GM19351 (cell line): ENCODE results near the gene WNK2.
"Not testable (repeated sequence)": the region's sequence is repeated elsewhere in the genome, so short reads cannot be mapped to it uniquely, and the experiment has no call there.

Experiments
- ATAC-seq: cut with Tn5 transposase; IDR thresholded peaks from one replicate; pipeline ENCODE4 v1.9.1; 2021; ENCODE audit warnings: mild to moderate bottlenecking, moderate library complexity; ENCODE audit not compliant: unreplicated experiment

WNK2 gene

GRCh38 chr9:93233033-93233432 is 49.1 kb downstream of the WNK2 start:
- ATAC-seq = no peak

DNA sequence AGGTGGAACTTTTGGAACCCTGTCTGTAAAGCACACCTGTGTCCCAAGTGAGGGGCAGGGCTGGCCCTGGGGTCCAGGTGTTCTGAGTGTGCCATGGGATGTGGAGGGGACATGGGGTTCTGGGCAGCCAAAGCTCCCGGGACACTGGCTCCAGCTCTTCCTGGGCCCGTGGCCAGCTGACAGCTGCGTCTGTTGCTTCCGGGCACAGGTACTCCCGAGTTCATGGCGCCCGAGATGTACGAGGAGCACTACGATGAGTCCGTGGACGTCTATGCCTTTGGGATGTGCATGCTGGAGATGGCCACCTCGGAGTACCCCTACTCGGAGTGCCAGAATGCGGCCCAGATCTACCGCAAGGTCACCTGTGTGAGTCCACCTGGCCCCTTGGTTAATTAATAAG is 50.7 kb downstream of the WNK2 start:
- no peak for ATAC-seq

- ATAC-seq = no peak
Observed at GRCh38 chr9:93235300-93235960, 51.5 kb downstream of the WNK2 start.

GRCh38 chr9:93236541-93237206 is 52.7 kb downstream of the WNK2 start:
- no peak for ATAC-seq

- ATAC-seq = no peak
Observed at GRCh38 chr9:93237540-93237939, 53.6 kb downstream of the WNK2 start.

GRCh38 chr9:93238953-93239925 is 55.3 kb downstream of the WNK2 start:
- ATAC-seq = no peak

GRCh38 chr9:93240891-93241334 is 57.0 kb downstream of the WNK2 start:
- no peak for ATAC-seq

GRCh38 chr9:93243112-93243511 is 59.2 kb downstream of the WNK2 start:
- ATAC-seq = no peak

DNA sequence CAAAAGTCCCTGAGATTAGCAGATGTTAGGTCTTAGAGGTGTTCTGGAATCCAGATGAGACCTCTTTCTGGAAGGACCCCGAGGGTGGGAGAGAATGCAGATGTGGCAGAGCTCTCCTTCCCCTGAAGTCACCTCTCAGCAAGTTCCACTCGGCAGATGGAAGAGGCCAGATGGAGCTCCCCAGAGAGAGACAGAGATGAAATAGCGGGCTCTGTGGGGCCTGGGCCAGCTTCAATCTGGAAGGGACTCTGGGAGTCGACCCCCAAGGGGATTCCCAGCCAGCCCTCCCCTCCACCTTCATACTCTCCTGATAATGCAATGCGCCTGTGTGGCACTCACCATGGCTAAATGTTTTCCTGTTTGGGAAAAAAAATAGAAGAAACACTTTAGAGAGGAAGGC is 60.2 kb downstream of the WNK2 start:
- no peak for ATAC-seq

DNA sequence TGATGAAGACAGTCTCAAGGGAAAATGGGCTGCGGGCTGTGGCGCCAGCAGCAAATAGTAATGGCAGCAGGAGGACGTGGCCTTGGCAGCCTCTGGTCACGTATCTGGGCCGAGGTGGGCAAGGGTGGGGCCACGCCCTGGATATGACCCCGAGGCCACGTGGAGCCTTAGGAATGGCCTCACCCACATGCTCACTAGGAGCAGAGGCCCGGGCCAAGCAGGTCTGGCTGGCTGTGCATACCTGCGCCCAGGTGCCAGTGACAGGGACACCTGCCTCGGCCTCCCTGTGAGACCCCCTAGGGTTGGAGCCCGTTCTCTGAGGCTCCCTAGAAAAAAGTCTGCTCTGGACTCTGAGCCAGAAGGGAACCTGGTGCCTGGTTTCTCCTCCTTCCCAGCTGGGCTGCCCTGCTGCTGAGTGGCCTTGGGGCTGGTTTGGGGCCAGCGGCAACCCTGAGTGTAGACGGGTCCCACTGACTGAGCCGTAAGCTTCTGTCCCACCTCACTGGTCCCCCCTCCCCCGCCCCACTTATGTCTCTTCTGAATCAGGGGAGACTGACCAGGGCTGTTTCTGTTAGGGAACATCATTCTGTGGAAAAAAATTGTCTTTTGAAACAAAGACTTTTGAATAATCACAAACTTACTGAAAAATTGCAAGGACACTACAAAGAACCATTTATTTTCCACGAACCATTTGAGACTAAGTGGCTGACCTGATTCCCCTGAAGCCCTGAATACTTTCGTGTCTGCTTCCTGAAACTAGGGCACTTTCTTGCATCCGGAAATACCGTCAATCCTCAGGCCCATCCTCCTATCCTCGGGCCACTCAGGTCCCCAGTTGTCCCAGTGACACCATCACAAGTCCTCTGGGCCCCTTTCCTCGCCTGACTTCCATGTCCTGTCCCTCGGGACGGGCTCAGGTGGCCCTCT is 60.8 kb downstream of the WNK2 start:
- no peak for ATAC-seq

GRCh38 chr9:93245437-93245970 is 61.6 kb downstream of the WNK2 start:
- ATAC-seq = no peak

- ATAC-seq = no peak
Observed at GRCh38 chr9:93246111-93246510, 62.2 kb downstream of the WNK2 start.

DNA sequence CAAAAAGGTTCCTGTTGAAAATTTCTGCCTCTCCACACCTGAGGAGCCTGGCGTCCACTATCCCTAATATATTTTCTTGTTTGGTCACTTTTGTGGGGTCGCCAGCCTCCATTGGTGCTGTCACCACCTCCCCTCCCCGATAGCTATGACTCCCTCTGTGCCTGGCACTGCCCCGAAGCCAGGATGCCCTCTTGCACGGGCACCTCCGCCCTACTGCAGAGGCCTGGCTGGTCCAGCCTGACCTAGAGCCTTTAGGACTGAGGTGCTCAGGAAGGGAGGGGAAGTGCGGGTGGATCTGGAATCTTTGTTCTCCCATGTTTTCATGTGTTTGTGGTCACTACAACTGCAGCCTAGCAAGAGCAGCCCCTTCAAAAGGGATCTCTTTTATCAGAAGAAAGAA is 62.6 kb downstream of the WNK2 start:
- no peak for ATAC-seq

DNA sequence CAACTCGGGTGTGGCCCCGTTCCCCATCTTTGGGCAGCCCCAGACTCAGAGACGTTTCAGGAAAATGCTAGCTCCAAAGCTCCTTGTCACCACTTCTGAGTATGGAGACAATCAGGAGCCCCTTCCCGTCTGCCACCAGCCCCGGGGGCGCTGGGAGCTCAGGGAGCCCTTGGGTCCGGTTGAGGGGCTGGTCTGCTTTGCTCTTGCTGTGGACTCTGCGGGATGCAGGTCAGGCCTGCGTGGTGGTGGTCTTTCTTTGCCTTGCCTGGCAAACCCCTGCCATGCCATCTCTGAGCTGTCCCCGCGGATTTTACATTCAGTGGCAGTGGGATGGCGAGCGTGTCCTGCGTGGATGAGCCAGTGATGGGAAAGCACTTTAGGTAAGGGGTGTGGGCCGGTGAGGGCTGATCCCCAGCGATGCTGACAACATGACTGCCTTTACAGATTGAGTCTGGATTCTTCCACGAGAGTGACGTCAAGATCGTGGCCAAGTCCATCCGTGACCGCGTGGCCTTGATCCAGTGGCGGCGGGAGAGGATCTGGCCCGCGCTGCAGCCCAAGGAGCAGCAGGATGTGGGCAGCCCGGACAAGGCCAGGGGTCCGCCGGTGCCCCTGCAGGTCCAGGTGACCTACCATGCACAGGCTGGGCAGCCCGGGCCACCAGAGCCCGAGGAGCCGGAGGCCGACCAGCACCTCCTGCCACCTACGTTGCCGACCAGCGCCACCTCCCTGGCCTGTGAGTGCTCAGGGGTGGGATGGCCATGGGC is 63.3 kb downstream of the WNK2 start:
- ATAC-seq = no peak

- ATAC-seq = no peak
Observed at GRCh38 chr9:93247892-93248291, 64.0 kb downstream of the WNK2 start.

- ATAC-seq = no peak
Observed at GRCh38 chr9:93248386-93249040, 64.6 kb downstream of the WNK2 start.

- no peak for ATAC-seq
Observed at GRCh38 chr9:93250185-93250584, 66.2 kb downstream of the WNK2 start.

- not testable (repeated sequence) for ATAC-seq
Observed at GRCh38 chr9:93251309-93251708, 67.4 kb downstream of the WNK2 start.
